HepG2 (cell line): ENCODE measurements around the gene ZFP36L2.

Experiments used
- AHDC1 ChIP-seq: sonication (generic); formaldehyde crosslinking; IDR thresholded peaks from 2 replicates; pipeline ENCODE4 v1.5.1; 2020; ENCODE audit warnings: mild to moderate bottlenecking, missing genetic modification reagents, borderline replicate concordance
- JUND ChIP-seq: sonication (generic); formaldehyde crosslinking; IDR thresholded peaks from 2 replicates; pipeline ENCODE4 v1.8.0; 2022; ENCODE audit warnings: mild to moderate bottlenecking, missing genetic modification reagents
- NCOA1 ChIP-seq: sonication (generic); formaldehyde crosslinking; IDR thresholded peaks from 2 replicates; pipeline ENCODE4 v1.9.0; 2021; ENCODE audit warnings: missing genetic modification reagents
- PLSCR1 ChIP-seq: sonication (generic); formaldehyde crosslinking; IDR thresholded peaks from 2 replicates; pipeline ENCODE4 v1.5.0; 2020; ENCODE audit warnings: missing genetic modification reagents, mild to moderate bottlenecking, borderline replicate concordance
- POLR2A ChIP-seq, 2 experiments: IDR thresholded peaks; 2 replicates each; pipeline ENCODE4 v1.6.1; 2011; ENCODE audit warnings: low read depth in 2 of 2, low read length in 2 of 2, mild to moderate bottlenecking in 1 of 2, moderate library complexity in 1 of 2; ENCODE audit not compliant: insufficient read depth in 1 of 2
- PRDM15 ChIP-seq: sonication (generic); formaldehyde crosslinking; IDR thresholded peaks from 2 replicates; pipeline ENCODE4 v1.4.0; 2020; ENCODE audit warnings: missing genetic modification reagents
- RAD21 ChIP-seq: fragments of 450-650 bp; formaldehyde crosslinking; IDR thresholded peaks from 2 replicates; pipeline ENCODE4 v1.5.0; 2020; ENCODE audit warnings: mild to moderate bottlenecking
- STAG1 ChIP-seq: sonication (generic); formaldehyde crosslinking; IDR thresholded peaks from 2 replicates; pipeline ENCODE4 v1.4.0; 2020; ENCODE audit warnings: missing genetic modification reagents
- TAF1 ChIP-seq: sonication (generic); formaldehyde crosslinking; IDR thresholded peaks from 2 replicates; pipeline ENCODE4 v1.4.0; 2020; ENCODE audit warnings: missing genetic modification reagents
- TBL1XR1 ChIP-seq: fragments of 150-350 bp; IDR thresholded peaks from 2 replicates; pipeline ENCODE4 v1.6.1; 2014; ENCODE audit warnings: borderline replicate concordance, low read length; ENCODE audit not compliant: partially characterized antibody
- ZBTB33 ChIP-seq: sonication (generic); formaldehyde crosslinking; IDR thresholded peaks from 2 replicates; pipeline ENCODE4 v1.4.0; 2020; ENCODE audit warnings: missing genetic modification reagents
- ZNF407 ChIP-seq: sonication (generic); formaldehyde crosslinking; IDR thresholded peaks from one replicate; pipeline ENCODE4 v1.5.1; 2020; ENCODE audit warnings: mild to moderate bottlenecking, missing genetic modification reagents; ENCODE audit errors: not compliant biosample characterization
- ZNF644 ChIP-seq: IDR thresholded peaks from 2 replicates; pipeline ENCODE4 v1.6.1; 2016; ENCODE audit warnings: low read depth

- TF ChIP-seq POLR2A (IDR thresholded peaks at IDR 0.05; ENCODE audit: insufficient read depth in 1 of 2, low read depth in 2 of 2, low read length in 2 of 2) = no peak
- no peak for TF ChIP-seq ZBTB33 (CRISPR knock-in tag)
- TF ChIP-seq AHDC1 (CRISPR knock-in tag) = no peak
- no peak for TF ChIP-seq STAG1 (CRISPR knock-in tag)
- TF ChIP-seq JUND (CRISPR knock-in tag) = no peak
- TF ChIP-seq ZNF644 = no peak
- TF ChIP-seq RAD21 (CRISPR knock-in tag) = no peak
- TF ChIP-seq PLSCR1 (CRISPR knock-in tag) = no peak
- TF ChIP-seq TAF1 (CRISPR knock-in tag) = no peak
- TF ChIP-seq ZNF407 (CRISPR knock-in tag) = no peak
- no peak for TF ChIP-seq NCOA1 (CRISPR knock-in tag)
- TF ChIP-seq TBL1XR1 = no peak
- no peak for TF ChIP-seq PRDM15 (CRISPR knock-in tag)
Measured at GRCh38 chr2:43197588-43197896, 28.9 kb downstream of the ZFP36L2 start.
